Measurements from ENCODE around the gene ZNF655. TPM values are rescaled to one million over a fixed set of nuclear protein-coding genes. Genes with fewer than 3 reads are reported as not detected.
"Not testable (repeated sequence)": the region's sequence is repeated elsewhere in the genome, so short reads cannot be mapped to it uniquely, and the experiment has no call there.

ZNF655 gene
- 100 to 1,000 TPM; 102 to 103 TPM for total RNA-seq

- POLR2A ChIA-PET, result interaction anchor here (0.6 to 6.6 kb wide), 42 partner anchors 8 to 1587 kb away, joined by 3 to 79 read pairs (median 4); partner anchors contain the start of genes AP4M1, ARPC1B, ATP5MF and BUD31
- Mint-ChIP-seq H3K27ac (peak within 1 kb of the TSS; percentile 98), H3K4me3 (peak within 1 kb of the TSS; percentile 99), H3K36me3 (ENCODE audit: low read depth) (peaks cover 71% of the 10 kb centered on the region), H3K4me1 (peaks cover 49% of the 10 kb centered on the region), H3K9me3 (no peaks in the 10 kb centered on the region), H3K27me3 (no peaks in the 10 kb centered on the region)
- peak; percentile 92 for DNase-seq
- CTCF ChIA-PET, result interaction anchor here (0.6 to 1.5 kb wide), 3 partner anchors 54 to 650 kb away, joined by 3 to 7 read pairs (median 3); partner anchors contain the start of genes BUD31 and ZKSCAN5
Measured at GRCh38 chr7:99558306-99559174, at the start of gene ZNF655. ZNF655 (plus strand) TSS chr7:99558642; CDS start chr7:99560560, 1,918 bp downstream.

- peaks cover 38% of the 10 kb centered on the region for H3K36me3 Mint-ChIP-seq (ENCODE audit: low read depth)
- H3K27me3 Mint-ChIP-seq, result no peaks in the 10 kb centered on the region
- no peaks in the 10 kb centered on the region for H3K9me3 Mint-ChIP-seq
- CTCF ChIA-PET, result no interaction called here
- no peak overlapping the region for H3K4me3 Mint-ChIP-seq
- DNase-seq, result no peak
- H3K27ac Mint-ChIP-seq, result no peak overlapping the region
- POLR2A ChIA-PET, result interaction anchor here (0.7 to 1.8 kb wide), 4 partner anchors 9 to 50 kb away, joined by 3 to 9 read pairs (median 6); partner anchors contain the start of genes ZKSCAN5 and ZNF394
- H3K4me1 Mint-ChIP-seq, result peaks cover 14% of the 10 kb centered on the region
Measured at GRCh38 chr7:99514050-99514449, 44.4 kb upstream of the ZNF655 start.

- Mint-ChIP-seq H3K4me1 (no peaks in the 10 kb centered on the region), H3K9me3 (peaks cover 3% of the 10 kb centered on the region), H3K27me3 (no peaks in the 10 kb centered on the region), H3K27ac (no peak overlapping the region), H3K36me3 (ENCODE audit: low read depth) (peaks cover 61% of the 10 kb centered on the region), H3K4me3 (no peak overlapping the region)
- no peak for DNase-seq
- POLR2A ChIA-PET, result interaction anchor here (2.0 kb wide), 1 partner anchor 21 kb away, joined by 9 read pairs; the partner anchor contains the start of gene ZNF394
- CTCF ChIA-PET, result no interaction called here
Measured at GRCh38 chr7:99521399-99521798, 37.0 kb upstream of the ZNF655 start.

- ChIA-PET CTCF (interaction anchor here (1.0 kb wide), 1 partner anchor 466 kb away, joined by 3 read pairs; no protein-coding TSS in a partner anchor), POLR2A (no interaction called here)
- DNase-seq, result no peak
- Mint-ChIP-seq H3K9me3 (peaks cover 22% of the 10 kb centered on the region), H3K4me1 (no peaks in the 10 kb centered on the region), H3K4me3 (no peak overlapping the region), H3K36me3 (ENCODE audit: low read depth) (peaks cover 81% of the 10 kb centered on the region), H3K27me3 (no peaks in the 10 kb centered on the region), H3K27ac (no peak overlapping the region)
Measured at GRCh38 chr7:99525713-99526440, 32.6 kb upstream of the ZNF655 start.

- Mint-ChIP-seq H3K4me3 (no peak overlapping the region), H3K27me3 (no peaks in the 10 kb centered on the region), H3K4me1 (no peaks in the 10 kb centered on the region), H3K9me3 (peaks cover 53% of the 10 kb centered on the region), H3K36me3 (ENCODE audit: low read depth) (peaks cover 79% of the 10 kb centered on the region), H3K27ac (no peak overlapping the region)
- no peak for DNase-seq
- POLR2A ChIA-PET, result no interaction called here
- CTCF ChIA-PET, result no interaction called here
Measured at GRCh38 chr7:99531354-99531765, 27.1 kb upstream of the ZNF655 start.

- Mint-ChIP-seq H3K27ac (no peak overlapping the region), H3K9me3 (peaks cover 62% of the 10 kb centered on the region), H3K36me3 (ENCODE audit: low read depth) (peaks cover 51% of the 10 kb centered on the region), H3K4me3 (no peak overlapping the region), H3K4me1 (no peaks in the 10 kb centered on the region), H3K27me3 (peaks cover 1% of the 10 kb centered on the region)
- DNase-seq, result no peak
- CTCF ChIA-PET, result no interaction called here
- POLR2A ChIA-PET, result no interaction called here
Measured at GRCh38 chr7:99535667-99536066, 22.8 kb upstream of the ZNF655 start.

- H3K9me3 Mint-ChIP-seq, result peaks cover 50% of the 10 kb centered on the region
- peaks cover 37% of the 10 kb centered on the region for H3K36me3 Mint-ChIP-seq (ENCODE audit: low read depth)
- H3K27me3 Mint-ChIP-seq, result peaks cover 1% of the 10 kb centered on the region
- no peak for DNase-seq
- ChIA-PET CTCF (no interaction called here), POLR2A (no interaction called here)
- no peaks in the 10 kb centered on the region for H3K4me1 Mint-ChIP-seq
- no peak overlapping the region for H3K4me3 Mint-ChIP-seq
- no peak overlapping the region for H3K27ac Mint-ChIP-seq
Measured at GRCh38 chr7:99539213-99539811, 19.1 kb upstream of the ZNF655 start.

GRCh38 chr7:99540542-99540941, 17.9 kb upstream of the ZNF655 start:
- POLR2A ChIA-PET, result interaction anchor here (1.0 to 1.2 kb wide), 2 partner anchors 16 to 17 kb away, joined by 3 to 5 read pairs; partner anchors contain the start of gene ZNF655
- CTCF ChIA-PET, result interaction anchor here (0.7 kb wide), 1 partner anchor 451 kb away, joined by 4 read pairs; no protein-coding TSS in a partner anchor
- peaks cover 36% of the 10 kb centered on the region for H3K36me3 Mint-ChIP-seq (ENCODE audit: low read depth)
- H3K9me3 Mint-ChIP-seq, result peaks cover 49% of the 10 kb centered on the region
- H3K4me1 Mint-ChIP-seq, result no peaks in the 10 kb centered on the region
- DNase-seq, result no peak
- H3K27me3 Mint-ChIP-seq, result peaks cover 1% of the 10 kb centered on the region
- no peak overlapping the region for H3K4me3 Mint-ChIP-seq
- H3K27ac Mint-ChIP-seq, result no peak overlapping the region

- ChIA-PET CTCF (no interaction called here), POLR2A (interaction anchor here (1.2 kb wide), 1 partner anchor 16 kb away, joined by 5 read pairs; the partner anchor contains the start of gene ZNF655)
- no peak for DNase-seq
- H3K4me1 Mint-ChIP-seq, result no peaks in the 10 kb centered on the region
- H3K27me3 Mint-ChIP-seq, result peaks cover 1% of the 10 kb centered on the region
- peaks cover 36% of the 10 kb centered on the region for H3K36me3 Mint-ChIP-seq (ENCODE audit: low read depth)
- peaks cover 49% of the 10 kb centered on the region for H3K9me3 Mint-ChIP-seq
- H3K4me3 Mint-ChIP-seq, result no peak overlapping the region
- no peak overlapping the region for H3K27ac Mint-ChIP-seq
Measured at GRCh38 chr7:99541212-99541611, 17.2 kb upstream of the ZNF655 start.

GRCh38 chr7:99543081-99543671, 15.3 kb upstream of the ZNF655 start:
- Mint-ChIP-seq H3K36me3 (ENCODE audit: low read depth) (peaks cover 41% of the 10 kb centered on the region), H3K9me3 (peaks cover 42% of the 10 kb centered on the region), H3K4me1 (no peaks in the 10 kb centered on the region), H3K27ac (no peak overlapping the region), H3K4me3 (no peak overlapping the region), H3K27me3 (peaks cover 1% of the 10 kb centered on the region)
- no peak for DNase-seq
- ChIA-PET CTCF (no interaction called here), POLR2A (no interaction called here)

- H3K36me3 Mint-ChIP-seq (ENCODE audit: low read depth), result peaks cover 41% of the 10 kb centered on the region
Measured at GRCh38 chr7:99543916-99544315, 14.5 kb upstream of the ZNF655 start.

GRCh38 chr7:99545308-99545707, 13.1 kb upstream of the ZNF655 start:
- POLR2A ChIA-PET, result interaction anchor here (1.5 kb wide), 1 partner anchor 12 kb away, joined by 3 read pairs; no protein-coding TSS in a partner anchor
- H3K27ac Mint-ChIP-seq, H3K4me3 Mint-ChIP-seq, H3K4me1 Mint-ChIP-seq, H3K27me3 Mint-ChIP-seq, DNase-seq, CTCF ChIA-PET: not testable (repeated sequence)
- H3K9me3 Mint-ChIP-seq, result peaks cover 35% of the 10 kb centered on the region
- H3K36me3 Mint-ChIP-seq (ENCODE audit: low read depth), result peaks cover 43% of the 10 kb centered on the region

More at GRCh38 chr7:99543916-99544315, 14.5 kb upstream of the ZNF655 start:
- ChIA-PET CTCF (no interaction called here), POLR2A (no interaction called here)
- no peak overlapping the region for H3K27ac Mint-ChIP-seq
- H3K9me3 Mint-ChIP-seq, result peaks cover 39% of the 10 kb centered on the region
- DNase-seq, result no peak
- no peaks in the 10 kb centered on the region for H3K27me3 Mint-ChIP-seq
- no peaks in the 10 kb centered on the region for H3K4me1 Mint-ChIP-seq
- no peak overlapping the region for H3K4me3 Mint-ChIP-seq

All from activated CD4-positive, alpha-beta memory T cell treated with anti-CD3 and anti-CD28 coated beads, Interleukin-2, amount 10 ng/mL, durations not matched to agents 7 days and 5 days (primary cell).